SU-DHL-6 (cell line): Measurements from ENCODE around the gene TGFBR3L.

ENCODE experiments used
- H2AFZ ChIP-seq: fragments of 200-600 bp; sonication (generic); 2 replicates; pipeline ENCODE4 v1.6.1; 2014; ENCODE audit warnings: low read depth, mild to moderate bottlenecking, moderate library complexity, mixed read lengths, antibody characterized with exemption, low read length; ENCODE audit not compliant: severe bottlenecking
- H3F3A ChIP-seq: fragments of 200-600 bp; shearing (Covaris generic); 2 replicates; pipeline ENCODE4 v1.6.0; 2016; ENCODE audit warnings: antibody characterized with exemption, mild to moderate bottlenecking; ENCODE audit not compliant: insufficient read depth
- H3K27ac ChIP-seq: fragments of 200-600 bp; sonication (generic); 2 replicates; pipeline ENCODE4 v1.5.1; 2016; ENCODE audit warnings: low read depth, mild to moderate bottlenecking, low read length, moderate library complexity, mixed read lengths
- H3K27me3 ChIP-seq: fragments of 200-600 bp; sonication (generic), shearing (Covaris generic); 2 replicates; pipeline ENCODE4 v1.6.0; 2014; ENCODE audit warnings: mild to moderate bottlenecking, low read length
- H3K36me3 ChIP-seq: fragments of 200-600 bp; sonication (generic); 2 replicates; pipeline ENCODE4 v1.6.1; 2014; ENCODE audit warnings: mild to moderate bottlenecking, low read length, mixed read lengths
- H3K4me2 ChIP-seq: fragments of 300-600, 200-600 bp; shearing (Covaris generic), sonication (generic); 2 replicates; pipeline ENCODE4 v1.6.0; 2014; ENCODE audit warnings: low read length, low read depth, mild to moderate bottlenecking; ENCODE audit not compliant: poor library complexity, severe bottlenecking
- H3K4me3 ChIP-seq: fragments of 200-600 bp; sonication (generic); 2 replicates; pipeline ENCODE4 v1.5.1; 2014; ENCODE audit warnings: antibody characterized with exemption, low read length, mild to moderate bottlenecking, mixed read lengths; ENCODE audit not compliant: insufficient read depth, poor library complexity, severe bottlenecking
- H3K79me2 ChIP-seq: fragments of 200-600 bp; sonication (generic); 2 replicates; pipeline ENCODE4 v1.6.1; 2014; ENCODE audit warnings: mild to moderate bottlenecking, low read length, moderate library complexity; ENCODE audit not compliant: insufficient read depth
- H3K9ac ChIP-seq: fragments of 200-600 bp; sonication (generic); 2 replicates; pipeline ENCODE4 v1.7.0; 2014; ENCODE audit warnings: mild to moderate bottlenecking, low read length
- H3K9me2 ChIP-seq: fragments of 200-600 bp; sonication (generic); replicated peaks from 2 replicates; pipeline ENCODE4 v1.6.1; 2014; ENCODE audit warnings: low read length; ENCODE audit not compliant: insufficient read depth
- H3K9me3 ChIP-seq: fragments of 200-600 bp; sonication (generic); 2 replicates; pipeline ENCODE4 v1.6.1; 2014; ENCODE audit warnings: low read length, mixed read lengths; ENCODE audit not compliant: insufficient read depth
- H4K20me1 ChIP-seq: fragments of 200-600 bp; sonication (generic); 2 replicates; pipeline ENCODE4 v1.6.1; 2014; ENCODE audit warnings: low read depth, mild to moderate bottlenecking, antibody characterized with exemption, low read length, moderate library complexity, mixed read lengths
- EZH2phosphoT487 ChIP-seq: fragments of 200-600 bp; sonication (generic), shearing (Covaris generic); conservative IDR thresholded peaks from 2 replicates; pipeline ENCODE4 v1.6.1; 2018; ENCODE audit warnings: mild to moderate bottlenecking, antibody characterized with exemption, low read length, moderate library complexity, mixed read lengths
- TF ChIP-seq, protein P1 (sequence below): fragments of 200-600 bp; sonication (generic); IDR thresholded peaks from one replicate; pipeline ENCODE4 v1.5.1; 2017; ENCODE audit warnings: antibody characterized with exemption, mild to moderate bottlenecking, low read length, moderate library complexity; ENCODE audit not compliant: insufficient read depth, poor library complexity, severe bottlenecking

The TGFBR3L gene

DNA sequence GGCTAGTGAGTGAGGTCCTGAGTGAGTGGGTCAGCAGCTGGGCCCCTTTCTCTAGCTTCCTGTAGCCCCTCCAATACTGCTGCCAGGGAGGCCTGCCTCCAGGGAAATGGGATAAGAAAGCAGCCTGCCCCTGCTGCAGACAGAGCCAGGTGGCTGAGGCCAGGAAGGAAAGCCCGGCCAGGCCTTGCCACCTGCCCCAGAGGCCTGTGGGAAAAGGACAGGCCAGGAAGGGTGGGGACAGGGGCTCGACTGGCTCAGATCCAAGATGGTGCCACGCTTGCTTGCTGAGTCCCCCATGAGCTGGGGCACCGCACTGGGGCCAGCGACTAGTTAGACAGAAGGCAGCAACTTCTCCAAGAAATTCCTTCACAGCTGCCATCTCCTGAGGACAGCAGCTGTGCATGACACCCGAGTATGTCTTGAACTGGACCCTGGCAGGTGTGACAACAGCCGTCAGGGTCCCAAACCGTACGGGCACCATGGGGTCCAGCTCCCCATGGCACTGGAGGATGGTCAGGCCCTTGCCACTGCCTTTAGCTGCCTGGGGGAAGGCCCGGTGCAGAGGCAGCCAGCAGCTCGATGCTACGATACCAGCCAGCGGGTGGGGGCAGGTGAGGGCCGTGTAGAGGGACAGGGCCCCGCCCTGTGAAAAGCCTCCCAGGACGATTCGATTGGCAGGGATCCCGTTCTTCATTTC, 35.4 kb upstream of the TGFBR3L start:
- no peaks in the 10 kb centered on the region for H3K9me3 ChIP-seq

DNA sequence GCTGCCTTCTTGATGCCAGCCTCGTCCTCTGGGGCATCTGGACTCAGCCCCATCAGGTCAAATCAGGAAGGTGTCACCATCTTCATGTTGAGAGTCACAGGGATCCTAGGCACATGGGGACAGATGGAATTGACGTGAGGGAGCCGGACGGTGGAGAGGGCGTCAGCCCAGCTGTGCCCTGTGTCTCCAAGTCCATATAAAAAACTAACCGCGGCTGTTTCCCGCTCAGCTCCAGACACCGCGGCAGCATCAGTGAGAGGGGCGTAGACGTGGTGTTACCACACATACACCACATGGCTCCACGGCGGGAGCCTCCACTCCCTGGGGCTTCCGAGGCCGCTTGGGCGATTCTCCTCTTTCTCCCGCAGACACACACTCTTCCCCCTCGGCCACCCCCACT, 34.8 kb upstream of the TGFBR3L start:
- Histone ChIP-seq H3K79me2 (no peaks in the 10 kb centered on the region), H2AFZ (no peak overlapping the region), H3K4me3 (no peak overlapping the region), H3K9me3 (no peaks in the 10 kb centered on the region), H3K4me2 (no peak overlapping the region), H3K36me3 (no peaks in the 10 kb centered on the region), H3K27ac (no peak overlapping the region), H4K20me1 (no peaks in the 10 kb centered on the region), H3K9ac (no peak overlapping the region), H3K9me2 (no peaks in the 10 kb centered on the region), H3K27me3 (no peaks in the 10 kb centered on the region), H3F3A (no peaks in the 10 kb centered on the region)
- no peak for TF ChIP-seq EZH2phosphoT487

More for the DNA sequence above, 35.4 kb upstream of the TGFBR3L start:
- Histone ChIP-seq H3K27ac (no peak overlapping the region), H3K9ac (no peak overlapping the region), H3K9me2 (no peaks in the 10 kb centered on the region), H3K4me2 (no peak overlapping the region), H3K36me3 (no peaks in the 10 kb centered on the region), H3K27me3 (no peaks in the 10 kb centered on the region), H3K79me2 (no peaks in the 10 kb centered on the region), H4K20me1 (no peaks in the 10 kb centered on the region), H2AFZ (no peak overlapping the region), H3F3A (no peaks in the 10 kb centered on the region), H3K4me3 (no peak overlapping the region)
- TF ChIP-seq, protein P1, sequence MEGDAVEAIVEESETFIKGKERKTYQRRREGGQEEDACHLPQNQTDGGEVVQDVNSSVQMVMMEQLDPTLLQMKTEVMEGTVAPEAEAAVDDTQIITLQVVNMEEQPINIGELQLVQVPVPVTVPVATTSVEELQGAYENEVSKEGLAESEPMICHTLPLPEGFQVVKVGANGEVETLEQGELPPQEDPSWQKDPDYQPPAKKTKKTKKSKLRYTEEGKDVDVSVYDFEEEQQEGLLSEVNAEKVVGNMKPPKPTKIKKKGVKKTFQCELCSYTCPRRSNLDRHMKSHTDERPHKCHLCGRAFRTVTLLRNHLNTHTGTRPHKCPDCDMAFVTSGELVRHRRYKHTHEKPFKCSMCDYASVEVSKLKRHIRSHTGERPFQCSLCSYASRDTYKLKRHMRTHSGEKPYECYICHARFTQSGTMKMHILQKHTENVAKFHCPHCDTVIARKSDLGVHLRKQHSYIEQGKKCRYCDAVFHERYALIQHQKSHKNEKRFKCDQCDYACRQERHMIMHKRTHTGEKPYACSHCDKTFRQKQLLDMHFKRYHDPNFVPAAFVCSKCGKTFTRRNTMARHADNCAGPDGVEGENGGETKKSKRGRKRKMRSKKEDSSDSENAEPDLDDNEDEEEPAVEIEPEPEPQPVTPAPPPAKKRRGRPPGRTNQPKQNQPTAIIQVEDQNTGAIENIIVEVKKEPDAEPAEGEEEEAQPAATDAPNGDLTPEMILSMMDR: no peak
- TF ChIP-seq EZH2phosphoT487: no peak

DNA sequence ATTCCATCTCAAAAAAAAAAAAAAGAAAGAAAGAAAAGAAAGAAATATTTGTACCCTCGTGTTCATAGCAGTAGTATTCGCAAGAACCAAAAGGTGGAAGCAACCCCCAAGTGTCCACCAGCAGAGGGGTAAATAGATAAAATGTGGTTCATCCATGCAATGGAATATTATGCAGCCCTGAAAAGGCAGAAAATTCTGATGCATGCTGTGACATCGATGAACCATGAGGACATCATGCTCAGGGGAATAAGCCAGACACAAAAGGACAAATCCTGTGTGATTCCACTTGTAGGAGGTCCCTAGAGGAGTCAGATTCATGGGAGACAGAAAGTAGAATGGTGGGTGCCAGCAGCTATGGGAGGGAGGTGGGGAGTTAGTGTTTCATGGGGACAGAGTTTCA, 32.7 kb upstream of the TGFBR3L start:
- H3K36me3 ChIP-seq: no peaks in the 10 kb centered on the region
- H4K20me1 ChIP-seq: no peaks in the 10 kb centered on the region
- H3K27me3 ChIP-seq: no peaks in the 10 kb centered on the region
- H3K9me3 ChIP-seq: no peaks in the 10 kb centered on the region
- H2AFZ ChIP-seq: no peak overlapping the region
- H3K27ac ChIP-seq: no peak overlapping the region
- H3K4me2 ChIP-seq: no peak overlapping the region
- H3F3A ChIP-seq: no peaks in the 10 kb centered on the region
- no peak overlapping the region for H3K4me3 ChIP-seq
- TF ChIP-seq, protein P1: no peak
- TF ChIP-seq EZH2phosphoT487: no peak
- H3K9me2 ChIP-seq: no peaks in the 10 kb centered on the region
- H3K79me2 ChIP-seq: no peaks in the 10 kb centered on the region
- no peak overlapping the region for H3K9ac ChIP-seq

DNA sequence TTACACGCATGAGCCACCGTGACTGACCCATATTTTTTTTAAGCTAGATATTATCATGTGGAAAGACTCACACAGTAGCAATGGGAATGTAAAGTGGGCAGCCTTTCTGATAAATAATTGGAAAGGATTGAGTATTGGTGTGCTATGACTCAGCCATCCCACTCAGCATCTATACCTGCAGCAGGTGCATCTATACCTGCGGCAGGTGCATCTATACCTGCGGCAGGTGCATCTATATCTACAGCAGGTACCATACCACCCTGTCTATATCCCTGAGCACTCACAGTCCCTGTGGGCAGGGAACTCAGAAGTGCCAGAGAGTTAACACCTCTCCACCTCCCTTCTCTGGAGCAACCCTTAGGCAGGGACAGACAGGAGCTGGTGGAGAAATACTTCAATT, 31.5 kb upstream of the TGFBR3L start:
- Histone ChIP-seq H3K4me2 (no peak overlapping the region), H3K9me3 (no peaks in the 10 kb centered on the region), H3K9me2 (no peaks in the 10 kb centered on the region), H2AFZ (no peak overlapping the region), H3K27me3 (no peaks in the 10 kb centered on the region), H3K79me2 (no peaks in the 10 kb centered on the region), H4K20me1 (no peaks in the 10 kb centered on the region), H3F3A (no peaks in the 10 kb centered on the region), H3K36me3 (no peaks in the 10 kb centered on the region), H3K4me3 (no peak overlapping the region), H3K9ac (no peak overlapping the region), H3K27ac (no peak overlapping the region)
- TF ChIP-seq, protein P1: no peak
- no peak for TF ChIP-seq EZH2phosphoT487
